ENCODE data around the gene GPR82. TPM values are rescaled to one million over a fixed set of nuclear protein-coding genes. Genes with fewer than 3 reads are reported as not detected.
A peak's percentile ranks its signal among the peaks of the same experiment; 100 is the strongest.

The GPR82 gene
- total RNA-seq, 2 donors from 2014 or later = not detected

GRCh38 chrX:41739871-41740270 is 15.9 kb downstream of the GPR82 start:
- Mint-ChIP-seq H3K27ac (no peak overlapping the region), H3K36me3 (peaks cover 0 to 8% of the 10 kb centered on the region in 2 donors), H3K9me3 (no peaks in the 10 kb centered on the region)
- DNase-seq (ENCODE audit: low spot score in 2 of 2) (no peak), ATAC-seq (no peak)

DNA sequence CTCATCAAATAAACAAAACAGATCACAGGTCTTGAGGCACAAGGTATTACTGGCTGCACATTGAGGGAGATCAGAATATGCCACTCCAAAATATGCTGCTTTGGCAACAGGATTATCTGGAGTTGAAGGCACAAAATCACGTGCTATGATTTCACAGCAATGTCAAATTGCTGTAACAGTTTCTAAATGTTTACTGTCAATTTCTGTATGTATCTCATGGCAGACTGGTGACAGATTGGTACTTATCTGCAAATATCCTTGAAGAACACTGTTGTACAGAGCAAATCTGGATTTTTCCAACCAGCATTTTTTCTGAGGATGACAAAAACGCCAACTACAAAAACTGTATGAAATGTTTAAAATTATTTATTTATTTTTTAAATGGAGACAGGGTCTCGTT is 26.7 kb downstream of the GPR82 start:
- no peaks in the 10 kb centered on the region for H3K9me3 Mint-ChIP-seq
- DNase-seq (ENCODE audit: low spot score in 2 of 2) (no peak), ATAC-seq (no peak)
- H3K27ac Mint-ChIP-seq = no peak overlapping the region
- H3K36me3 Mint-ChIP-seq = no peaks in the 10 kb centered on the region

DNA sequence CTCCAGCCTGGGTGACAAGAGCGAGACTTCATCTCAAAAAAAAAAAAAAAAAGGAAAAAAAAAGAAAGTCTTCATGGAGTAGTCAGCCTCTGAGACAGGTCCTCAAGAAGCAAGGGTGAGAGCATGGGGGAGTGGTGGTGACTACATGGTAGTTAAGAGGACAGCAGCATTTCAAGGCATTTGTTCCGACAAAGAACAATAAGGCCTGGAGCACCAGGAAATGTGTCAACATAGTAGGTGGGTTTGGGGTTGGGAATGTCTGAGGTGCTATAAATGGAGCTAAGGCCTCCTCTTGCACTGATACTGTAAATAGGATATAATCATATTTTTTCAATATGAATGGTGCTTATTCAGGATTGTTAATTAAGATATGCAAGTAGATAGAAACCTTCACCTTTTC is 34.4 kb downstream of the GPR82 start:
- ATAC-seq = no peak
- Mint-ChIP-seq H3K36me3 (no peaks in the 10 kb centered on the region), H3K9me3 (no peaks in the 10 kb centered on the region), H3K27ac (no peak overlapping the region)
- no peak for DNase-seq (ENCODE audit: low spot score in 2 of 2)

DNA sequence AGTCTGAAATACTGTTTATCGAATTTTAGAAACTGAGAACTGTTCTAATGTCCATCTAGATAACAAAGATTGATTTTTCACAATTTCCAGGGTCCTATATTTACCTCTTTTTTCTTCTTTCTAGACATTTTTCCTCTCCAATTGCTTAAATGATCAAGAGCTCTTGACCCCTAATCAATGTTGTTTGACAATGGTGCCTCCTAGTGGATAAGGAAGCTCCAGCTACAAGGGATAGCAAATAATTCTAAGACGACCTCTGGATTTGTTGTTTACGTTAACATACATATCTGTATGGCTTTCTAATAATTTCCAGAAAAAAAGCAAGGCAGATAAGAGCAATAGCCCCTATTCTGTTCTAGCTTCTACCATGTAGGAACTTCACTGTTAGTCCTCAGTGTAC is 35.8 kb downstream of the GPR82 start:
- DNase-seq (ENCODE audit: low spot score in 2 of 2) (peak in 1 of 2 donors; percentile 7), ATAC-seq (no peak)
- Mint-ChIP-seq H3K27ac (no peak overlapping the region), H3K36me3 (no peaks in the 10 kb centered on the region), H3K9me3 (no peaks in the 10 kb centered on the region)

GRCh38 chrX:41761169-41761568 is 37.2 kb downstream of the GPR82 start:
- Mint-ChIP-seq H3K36me3 (no peaks in the 10 kb centered on the region), H3K27ac (no peak overlapping the region), H3K9me3 (no peaks in the 10 kb centered on the region)
- no peak for DNase-seq (ENCODE audit: low spot score in 2 of 2)
- no peak for ATAC-seq

DNA sequence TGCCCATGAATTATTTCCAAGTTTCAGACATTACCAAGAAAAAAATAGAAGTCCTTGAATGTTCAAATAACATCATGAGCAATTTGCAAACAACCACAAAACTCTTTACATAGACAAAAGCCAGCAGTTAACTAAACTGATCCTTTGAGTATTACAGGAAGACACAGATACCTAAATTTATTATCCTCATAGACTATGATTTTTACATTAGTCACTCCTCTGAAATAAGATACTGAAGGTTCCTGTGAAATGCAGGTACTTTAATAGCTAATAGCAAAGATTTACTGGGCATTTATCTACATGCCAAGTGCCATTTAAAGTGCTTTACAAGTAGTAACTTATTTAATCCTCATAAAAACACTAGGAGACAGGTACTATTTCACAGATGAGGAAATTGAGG is 37.7 kb downstream of the GPR82 start:
- DNase-seq (ENCODE audit: low spot score in 2 of 2) = no peak
- no peaks in the 10 kb centered on the region for H3K36me3 Mint-ChIP-seq
- ATAC-seq = no peak
- H3K9me3 Mint-ChIP-seq = no peaks in the 10 kb centered on the region
- H3K27ac Mint-ChIP-seq = no peak overlapping the region

DNA sequence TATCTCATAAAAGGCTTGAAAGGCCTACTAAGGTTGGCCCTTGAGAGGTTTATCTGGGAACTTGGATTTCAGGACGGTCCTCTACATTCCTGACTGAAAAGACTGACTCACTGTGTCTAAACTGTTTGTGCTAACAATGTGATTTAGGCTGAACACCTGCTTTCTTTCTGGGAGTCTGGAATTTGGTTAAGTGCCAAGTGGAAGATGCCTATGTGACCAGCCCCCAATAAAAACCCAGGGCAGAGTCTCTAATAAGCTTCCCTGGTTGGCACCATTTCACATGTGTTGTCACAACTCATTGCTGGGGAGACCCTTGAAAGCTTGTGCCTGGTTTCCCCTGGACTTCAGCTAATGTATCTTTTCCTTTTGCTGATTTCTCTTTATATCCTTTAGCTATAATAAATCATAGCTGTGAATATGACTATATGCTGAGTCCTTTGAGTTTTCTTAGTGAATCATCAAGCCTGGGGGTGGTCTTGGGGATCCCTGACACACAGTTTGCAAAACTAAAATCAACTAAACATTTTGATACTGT is 55.1 kb downstream of the GPR82 start:
- ATAC-seq (no peak), DNase-seq (ENCODE audit: low spot score in 2 of 2) (no peak)
- Mint-ChIP-seq H3K27ac (no peak overlapping the region), H3K36me3 (no peaks in the 10 kb centered on the region), H3K9me3 (no peaks in the 10 kb centered on the region)

Other genes with a start within 250 kb of the GPR82 start
- gene GPR34, start 35.2 kb upstream of the GPR82 start, total RNA-seq = under 1 TPM; 0.23 to 0.25 TPM
- gene CASK, start 199.4 kb downstream of the GPR82 start, total RNA-seq = 10 to 100 TPM; 18.1 to 18.4 TPM